ENCODE data around the gene ALX4.

DNA sequence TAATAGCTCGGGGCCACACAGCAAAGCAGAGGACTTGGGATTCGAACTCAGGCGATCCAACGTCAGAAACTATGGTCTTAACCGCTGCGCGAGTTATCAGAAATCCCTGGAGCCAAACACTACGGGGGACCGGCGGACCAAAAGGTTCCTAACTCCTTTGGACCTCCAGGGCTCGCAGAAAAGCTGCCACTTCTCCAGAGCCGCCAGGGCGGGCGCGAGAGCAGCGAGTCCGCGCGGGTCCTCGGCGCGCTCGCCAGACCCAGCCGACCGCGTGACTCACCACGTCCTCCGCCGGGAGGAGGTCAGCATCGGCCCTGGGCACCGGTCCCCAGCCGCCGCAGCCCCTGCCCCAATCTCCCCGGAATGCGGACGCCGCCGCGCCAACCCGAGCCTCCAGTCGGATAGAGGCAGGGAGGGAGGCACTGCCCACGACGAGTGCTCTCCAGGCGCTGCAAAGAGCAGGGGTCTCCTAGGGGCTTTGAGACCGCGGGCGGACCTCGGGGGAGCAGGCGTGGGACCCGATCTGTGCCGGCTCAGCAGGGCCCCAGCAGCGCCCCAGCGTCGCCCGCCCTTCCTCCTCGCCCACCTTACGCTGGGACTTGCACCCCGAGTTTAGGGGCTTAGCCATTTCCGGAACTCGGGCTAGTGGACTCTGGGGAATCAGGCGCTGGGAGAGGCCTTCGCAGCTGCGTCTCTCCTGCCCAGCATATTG lies 6.2 kb upstream of the ALX4 start:
- TF ChIP-seq EZH2 (IDR thresholded peaks at IDR 0.05; ENCODE audit: low read length, missing control alignments), result no peak
- TF ChIP-seq, protein P1, sequence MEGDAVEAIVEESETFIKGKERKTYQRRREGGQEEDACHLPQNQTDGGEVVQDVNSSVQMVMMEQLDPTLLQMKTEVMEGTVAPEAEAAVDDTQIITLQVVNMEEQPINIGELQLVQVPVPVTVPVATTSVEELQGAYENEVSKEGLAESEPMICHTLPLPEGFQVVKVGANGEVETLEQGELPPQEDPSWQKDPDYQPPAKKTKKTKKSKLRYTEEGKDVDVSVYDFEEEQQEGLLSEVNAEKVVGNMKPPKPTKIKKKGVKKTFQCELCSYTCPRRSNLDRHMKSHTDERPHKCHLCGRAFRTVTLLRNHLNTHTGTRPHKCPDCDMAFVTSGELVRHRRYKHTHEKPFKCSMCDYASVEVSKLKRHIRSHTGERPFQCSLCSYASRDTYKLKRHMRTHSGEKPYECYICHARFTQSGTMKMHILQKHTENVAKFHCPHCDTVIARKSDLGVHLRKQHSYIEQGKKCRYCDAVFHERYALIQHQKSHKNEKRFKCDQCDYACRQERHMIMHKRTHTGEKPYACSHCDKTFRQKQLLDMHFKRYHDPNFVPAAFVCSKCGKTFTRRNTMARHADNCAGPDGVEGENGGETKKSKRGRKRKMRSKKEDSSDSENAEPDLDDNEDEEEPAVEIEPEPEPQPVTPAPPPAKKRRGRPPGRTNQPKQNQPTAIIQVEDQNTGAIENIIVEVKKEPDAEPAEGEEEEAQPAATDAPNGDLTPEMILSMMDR (conservative IDR thresholded peaks at IDR 0.05 in 1 of 2, IDR thresholded peaks at IDR 0.05 in 1 of 2; ENCODE audit: low read depth in 1 of 2, low read length in 2 of 2), result no peak
